ENCODE results near the gene NEUROG1. TPM values are rescaled to one million over a fixed set of nuclear protein-coding genes. Genes with fewer than 3 reads are reported as not detected.

Gene NEUROG1
- total RNA-seq, 3 donors from 2014 or later: not detected

DNA sequence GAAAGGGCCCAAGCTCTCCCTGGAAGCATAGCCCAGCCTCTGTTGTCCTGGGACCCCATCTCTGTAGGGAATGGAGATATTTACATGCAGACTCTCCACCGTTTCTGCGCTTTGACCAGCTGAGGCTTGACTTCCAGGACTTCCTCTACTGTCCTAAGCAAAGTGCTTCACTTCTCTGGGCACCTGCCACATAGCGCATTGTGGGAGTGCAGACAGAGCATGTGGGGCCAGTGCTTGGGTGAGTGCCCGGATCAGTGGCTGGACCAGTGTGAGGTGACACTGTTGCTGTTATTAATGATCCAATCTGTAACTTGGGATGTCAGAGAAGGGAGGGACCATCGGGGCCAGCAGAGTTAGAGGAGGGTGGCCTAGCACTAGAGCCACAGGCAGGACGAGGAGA, 32.5 kb upstream of the NEUROG1 start:
- H3K27me3 ChIP-seq: peaks cover 0 to 5% of the 10 kb centered on the region in 2 donors
- no peak for TF ChIP-seq POLR2A (IDR thresholded peaks at IDR 0.05)
- no peak for TF ChIP-seq POLR2AphosphoS5 (IDR thresholded peaks at IDR 0.05)
- TF ChIP-seq, protein P1, sequence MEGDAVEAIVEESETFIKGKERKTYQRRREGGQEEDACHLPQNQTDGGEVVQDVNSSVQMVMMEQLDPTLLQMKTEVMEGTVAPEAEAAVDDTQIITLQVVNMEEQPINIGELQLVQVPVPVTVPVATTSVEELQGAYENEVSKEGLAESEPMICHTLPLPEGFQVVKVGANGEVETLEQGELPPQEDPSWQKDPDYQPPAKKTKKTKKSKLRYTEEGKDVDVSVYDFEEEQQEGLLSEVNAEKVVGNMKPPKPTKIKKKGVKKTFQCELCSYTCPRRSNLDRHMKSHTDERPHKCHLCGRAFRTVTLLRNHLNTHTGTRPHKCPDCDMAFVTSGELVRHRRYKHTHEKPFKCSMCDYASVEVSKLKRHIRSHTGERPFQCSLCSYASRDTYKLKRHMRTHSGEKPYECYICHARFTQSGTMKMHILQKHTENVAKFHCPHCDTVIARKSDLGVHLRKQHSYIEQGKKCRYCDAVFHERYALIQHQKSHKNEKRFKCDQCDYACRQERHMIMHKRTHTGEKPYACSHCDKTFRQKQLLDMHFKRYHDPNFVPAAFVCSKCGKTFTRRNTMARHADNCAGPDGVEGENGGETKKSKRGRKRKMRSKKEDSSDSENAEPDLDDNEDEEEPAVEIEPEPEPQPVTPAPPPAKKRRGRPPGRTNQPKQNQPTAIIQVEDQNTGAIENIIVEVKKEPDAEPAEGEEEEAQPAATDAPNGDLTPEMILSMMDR (IDR thresholded peaks at IDR 0.05): no peak
- intact Hi-C loops (cut with DNase I; ENCODE audit: low total_unique reads): no loop called here
- no peak overlapping the region for H3K4me3 ChIP-seq
- no peak for DNase-seq (ENCODE audit: low spot score in 2 of 2)
- no peaks in the 10 kb centered on the region for H3K36me3 ChIP-seq
- H3K27ac ChIP-seq: no peak overlapping the region
- H3K9me3 ChIP-seq: no peaks in the 10 kb centered on the region
- H3K4me1 ChIP-seq: no peaks in the 10 kb centered on the region

GRCh38 chr5:135567661-135568060, 31.9 kb upstream of the NEUROG1 start:
- no peak for DNase-seq (ENCODE audit: low spot score in 2 of 2)
- Histone ChIP-seq H3K4me3 (no peak overlapping the region), H3K9me3 (no peaks in the 10 kb centered on the region), H3K36me3 (no peaks in the 10 kb centered on the region), H3K4me1 (no peaks in the 10 kb centered on the region), H3K27ac (no peak overlapping the region), H3K27me3 (peaks cover 0 to 5% of the 10 kb centered on the region in 2 donors)
- TF ChIP-seq POLR2AphosphoS5 (IDR thresholded peaks at IDR 0.05): no peak
- no peak for TF ChIP-seq POLR2A (IDR thresholded peaks at IDR 0.05)
- TF ChIP-seq, protein P1 (IDR thresholded peaks at IDR 0.05): no peak
- intact Hi-C loops (cut with DNase I; ENCODE audit: low total_unique reads): loop anchor here (1.0 kb wide), 1 partner anchor 9 kb away; no protein-coding TSS in a partner anchor

DNA sequence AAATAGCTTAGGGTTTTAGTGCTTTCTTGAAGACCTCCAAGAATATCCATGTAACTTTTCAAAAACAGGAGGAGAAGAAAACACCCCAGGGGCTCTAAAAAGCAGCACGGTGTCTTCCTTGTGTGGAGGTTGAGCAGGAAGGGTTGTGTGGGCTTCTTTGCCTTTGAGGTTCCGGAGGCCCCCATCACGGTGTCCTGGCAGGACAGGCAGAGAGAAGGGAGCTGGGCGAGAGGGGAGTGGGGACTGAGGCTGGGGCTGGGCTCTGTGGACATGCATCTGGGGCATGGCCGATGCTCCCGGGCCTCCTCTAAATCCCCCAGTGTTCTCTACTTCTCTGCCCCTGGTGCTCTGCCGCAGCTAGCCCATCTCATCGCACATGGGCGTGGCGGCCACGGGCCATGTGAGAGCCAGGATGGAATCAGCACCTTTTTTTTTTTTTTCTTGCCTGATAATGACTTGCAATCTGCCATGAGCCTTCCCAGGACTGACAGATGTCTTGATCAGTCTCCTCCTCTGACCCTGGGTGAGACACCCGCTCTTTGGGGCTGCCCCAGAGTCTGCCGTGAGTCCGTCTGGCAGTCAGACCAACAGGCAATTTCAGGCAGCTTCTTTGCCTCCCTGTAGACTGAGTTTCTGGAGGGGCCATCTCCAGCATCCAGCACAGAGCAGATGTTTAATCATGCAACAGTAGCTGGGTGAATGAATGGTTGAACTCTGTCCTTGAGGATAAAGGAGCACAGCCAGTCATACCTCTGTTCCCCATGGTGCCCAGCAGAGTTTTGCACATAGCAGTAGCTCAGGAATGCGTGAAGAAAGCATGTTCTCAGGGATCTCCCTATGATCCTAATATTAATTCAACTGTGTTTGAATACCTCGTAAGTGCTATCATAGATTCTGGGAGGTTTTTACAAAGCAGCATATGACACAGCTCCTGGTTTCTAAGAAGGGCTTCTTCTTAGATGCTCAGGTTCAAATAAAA, 30.9 kb upstream of the NEUROG1 start:
- intact Hi-C loops (cut with DNase I; ENCODE audit: low total_unique reads): loop anchor here (1.0 kb wide), 1 partner anchor 10 kb away; no protein-coding TSS in a partner anchor
- DNase-seq (ENCODE audit: low spot score in 2 of 2): no peak
- Histone ChIP-seq H3K27ac (no peak overlapping the region), H3K27me3 (no peaks in the 10 kb centered on the region), H3K36me3 (no peaks in the 10 kb centered on the region), H3K4me1 (no peaks in the 10 kb centered on the region), H3K9me3 (no peaks in the 10 kb centered on the region), H3K4me3 (no peak overlapping the region)
- no peak for TF ChIP-seq POLR2AphosphoS5 (IDR thresholded peaks at IDR 0.05)
- no peak for TF ChIP-seq POLR2A (IDR thresholded peaks at IDR 0.05)
- TF ChIP-seq, protein P1 (IDR thresholded peaks at IDR 0.05): no peak

GRCh38 chr5:135565725-135566421, 30.1 kb upstream of the NEUROG1 start:
- intact Hi-C loops (cut with DNase I; ENCODE audit: low total_unique reads): no loop called here
- DNase-seq (ENCODE audit: low spot score in 2 of 2): peak; percentile 50 to 79
- H3K36me3 ChIP-seq: no peaks in the 10 kb centered on the region
- H3K27me3 ChIP-seq: no peaks in the 10 kb centered on the region
- peak overlapping the region in 1 of 2 donors; percentile 33 for H3K27ac ChIP-seq
- no peak for TF ChIP-seq POLR2A (IDR thresholded peaks at IDR 0.05)
- no peak for TF ChIP-seq POLR2AphosphoS5 (IDR thresholded peaks at IDR 0.05)
- TF ChIP-seq, protein P1 (IDR thresholded peaks at IDR 0.05): peak; percentile 25 to 78 (median 63)
- no peaks in the 10 kb centered on the region for H3K9me3 ChIP-seq
- no peak overlapping the region for H3K4me3 ChIP-seq
- H3K4me1 ChIP-seq: no peaks in the 10 kb centered on the region

Measured in breast epithelium (tissue), 4 donors.